Activated naive CD4-positive, alpha-beta T cell treated with anti-CD3 and anti-CD28 coated beads for 36 hours (primary cell): ENCODE measurements around the gene SNAP25. TPM values are rescaled to one million over a fixed set of nuclear protein-coding genes. Genes with fewer than 3 reads are reported as not detected.

Experiments
- CTCF ChIA-PET: fragments of 350-600 bp; sonication (Branson Sonifier 250); formaldehyde crosslinking; loops from one replicate; lab custom pipeline; 2021; ENCODE audit warnings: antibody characterized with exemption; lab: Charles Lee
- DNase-seq: peaks from one replicate; pipeline ENCODE4 v3.0.0-alpha.2; 2020
- H3K27ac Mint-ChIP-seq: one replicate; pipeline ENCODE4 v1.8.0; 2021; ENCODE audit warnings: mild to moderate bottlenecking, mixed read lengths
- H3K27me3 Mint-ChIP-seq: one replicate; pipeline ENCODE4 v1.8.0; 2021; ENCODE audit warnings: low read depth, mixed read lengths
- H3K36me3 Mint-ChIP-seq: one replicate; pipeline ENCODE4 v1.8.0; 2021; ENCODE audit warnings: low read depth, mixed read lengths
- H3K4me1 Mint-ChIP-seq: one replicate; pipeline ENCODE4 v1.8.0; 2021; ENCODE audit warnings: low read depth, mixed read lengths
- H3K4me3 Mint-ChIP-seq: one replicate; pipeline ENCODE4 v1.8.0; 2021; ENCODE audit warnings: mild to moderate bottlenecking, moderate library complexity, mixed read lengths
- H3K9me3 Mint-ChIP-seq: one replicate; pipeline ENCODE4 v1.8.0; 2021; ENCODE audit warnings: mixed read lengths
- intact Hi-C: fragments of 100-400 bp; cut with micrococcal nuclease; formaldehyde crosslinking; loops from one replicate; pipeline ENCODE4 v1.15.1; 2023
- total RNA-seq, 2 experiments: library from RNA; stranded (reverse); gene quantifications; one replicate each; pipeline ENCODE4 v1.2.3, GENCODE V29; 2021

The SNAP25 gene
- total RNA-seq, 2 experiments from 2014 or later: not detected

DNA sequence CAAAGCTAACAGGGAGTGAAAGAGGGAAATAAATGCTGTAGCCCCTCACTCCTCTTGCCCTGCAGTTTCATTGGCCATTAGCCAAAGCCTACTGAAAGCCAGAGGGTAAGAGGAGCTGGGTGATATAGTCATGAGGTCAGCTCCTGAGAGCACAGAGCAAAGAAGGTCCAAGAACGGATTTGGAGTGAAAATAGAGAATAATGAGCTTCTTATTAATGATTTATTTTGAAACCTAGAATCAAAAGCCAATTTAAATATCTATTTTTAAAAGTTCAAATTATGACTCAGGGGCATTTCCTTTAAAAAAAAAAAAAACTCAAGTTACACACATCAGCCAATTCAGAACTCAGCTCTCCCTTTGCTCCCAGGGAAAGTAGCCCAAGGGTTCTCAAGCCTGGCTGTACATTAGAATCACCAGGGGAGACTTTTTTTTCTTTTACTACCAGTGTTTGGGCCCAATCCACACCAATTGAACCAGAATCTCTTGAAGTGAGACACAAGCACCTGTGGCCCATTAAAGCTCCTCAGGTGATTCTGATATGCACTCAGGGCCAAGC lies 79.1 kb downstream of the SNAP25 start:
- Mint-ChIP-seq H3K27ac (no peak overlapping the region), H3K9me3 (no peaks in the 10 kb centered on the region), H3K27me3 (peaks cover 8% of the 10 kb centered on the region), H3K36me3 (no peaks in the 10 kb centered on the region), H3K4me1 (peaks cover 2% of the 10 kb centered on the region), H3K4me3 (no peak overlapping the region)
- intact Hi-C loops: no loop called here
- CTCF ChIA-PET: interaction anchor here (1.5 kb wide), 1 partner anchor 19 kb away, joined by 7 read pairs; no protein-coding TSS in a partner anchor
- DNase-seq: no peak

DNA sequence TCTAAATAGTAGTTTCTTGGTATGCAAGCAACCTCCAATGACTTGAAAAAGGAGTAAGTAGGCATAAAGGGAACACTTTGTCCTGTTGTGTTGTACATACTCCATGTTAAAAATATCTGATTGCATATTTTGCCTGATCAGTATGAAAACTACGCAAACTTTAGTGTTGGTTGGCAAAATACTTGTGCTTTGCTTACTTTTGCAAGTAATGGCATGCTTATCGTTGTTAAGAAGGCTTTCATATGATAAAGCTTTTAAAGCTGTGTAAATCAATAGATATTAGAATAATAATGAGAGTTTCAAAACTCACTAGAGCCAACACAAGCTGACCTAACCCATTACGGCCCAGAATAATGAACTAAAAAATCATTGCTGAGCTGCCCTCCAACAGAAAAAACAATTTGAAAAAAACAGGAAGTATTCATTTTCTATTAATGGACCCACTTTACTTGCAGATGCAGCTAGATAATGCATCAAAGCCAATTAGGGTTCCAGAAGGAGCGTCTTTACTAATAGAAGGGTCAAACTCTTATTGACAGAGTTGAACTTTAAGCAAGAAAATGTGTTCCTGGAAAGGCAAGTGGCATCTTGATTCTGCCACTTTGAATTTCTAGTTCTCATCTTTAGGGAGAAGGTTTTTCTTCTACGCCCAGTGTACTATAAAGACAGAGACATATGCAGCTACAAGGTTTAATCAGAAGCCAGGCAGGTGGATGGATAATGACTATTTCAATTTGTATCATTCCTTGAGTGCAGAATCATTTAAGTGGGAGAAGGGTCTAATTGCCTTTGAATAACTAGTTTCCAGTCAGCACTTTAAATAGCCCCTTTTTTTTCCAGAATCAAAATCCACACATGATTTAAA lies 82.2 kb downstream of the SNAP25 start:
- Mint-ChIP-seq H3K36me3 (no peaks in the 10 kb centered on the region), H3K4me3 (no peak overlapping the region), H3K27me3 (peaks cover 5% of the 10 kb centered on the region), H3K9me3 (no peaks in the 10 kb centered on the region), H3K4me1 (peaks cover 2% of the 10 kb centered on the region), H3K27ac (no peak overlapping the region)
- DNase-seq: no peak
- CTCF ChIA-PET: interaction anchor here (0.9 kb wide), 1 partner anchor 16 kb away, joined by 3 read pairs; no protein-coding TSS in a partner anchor
- intact Hi-C loops: no loop called here

DNA sequence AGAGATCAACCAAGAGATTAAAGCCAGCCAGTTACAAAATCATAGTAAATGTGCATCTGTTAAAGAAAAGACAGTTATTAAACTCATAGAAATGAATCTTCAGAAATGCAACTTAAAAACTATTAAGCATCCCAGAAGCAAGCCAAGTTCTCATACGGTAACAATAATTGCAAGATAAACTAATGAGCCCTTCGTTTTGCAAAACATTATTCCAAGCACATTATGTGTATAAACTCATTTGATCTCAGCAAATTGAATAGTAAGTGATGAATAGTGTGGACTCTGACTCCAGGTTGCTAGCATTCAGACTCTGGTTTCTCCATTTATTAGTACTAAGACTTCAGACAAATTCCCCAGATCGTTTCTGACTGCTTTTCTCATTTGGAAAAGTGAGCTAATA lies 85.2 kb downstream of the SNAP25 start:
- intact Hi-C loops: no loop called here
- CTCF ChIA-PET: no interaction called here
- no peak for DNase-seq
- H3K27me3 Mint-ChIP-seq: peaks cover 9% of the 10 kb centered on the region
- H3K36me3 Mint-ChIP-seq: no peaks in the 10 kb centered on the region
- H3K27ac Mint-ChIP-seq: no peak overlapping the region
- H3K9me3 Mint-ChIP-seq: no peaks in the 10 kb centered on the region
- no peaks in the 10 kb centered on the region for H3K4me1 Mint-ChIP-seq
- no peak overlapping the region for H3K4me3 Mint-ChIP-seq

DNA sequence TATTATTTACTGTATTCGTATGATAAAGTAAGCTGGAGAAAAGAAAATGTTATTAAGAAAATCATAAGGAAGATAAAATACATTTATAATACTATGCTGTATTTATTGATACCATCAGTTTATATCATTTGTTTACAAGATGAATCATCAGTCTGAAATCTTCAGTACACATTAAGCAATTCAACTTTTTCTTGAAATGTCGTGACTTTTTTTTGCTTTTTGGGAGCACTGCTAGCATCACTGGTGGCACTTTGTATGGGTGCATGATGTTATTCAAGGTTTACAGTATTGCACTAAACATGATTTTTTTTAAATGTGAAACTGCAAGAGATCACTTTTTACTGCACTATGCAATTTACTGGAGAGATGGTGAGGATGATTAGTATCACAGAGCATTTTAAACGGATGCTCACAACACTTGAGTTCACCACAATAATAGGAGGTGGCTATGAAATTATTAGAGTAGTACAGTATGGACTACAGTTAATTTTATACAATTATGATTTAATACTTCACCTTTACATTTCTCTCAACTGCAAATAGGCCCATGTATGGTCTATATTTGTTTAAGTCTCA lies 85.9 kb downstream of the SNAP25 start:
- CTCF ChIA-PET: interaction anchor here (0.6 kb wide), 1 partner anchor 383 kb away, joined by 3 read pairs; no protein-coding TSS in a partner anchor
- Mint-ChIP-seq H3K9me3 (no peaks in the 10 kb centered on the region), H3K36me3 (no peaks in the 10 kb centered on the region), H3K27ac (no peak overlapping the region), H3K4me1 (no peaks in the 10 kb centered on the region), H3K4me3 (no peak overlapping the region), H3K27me3 (peaks cover 6% of the 10 kb centered on the region)
- DNase-seq: no peak
- intact Hi-C loops: no loop called here

DNA sequence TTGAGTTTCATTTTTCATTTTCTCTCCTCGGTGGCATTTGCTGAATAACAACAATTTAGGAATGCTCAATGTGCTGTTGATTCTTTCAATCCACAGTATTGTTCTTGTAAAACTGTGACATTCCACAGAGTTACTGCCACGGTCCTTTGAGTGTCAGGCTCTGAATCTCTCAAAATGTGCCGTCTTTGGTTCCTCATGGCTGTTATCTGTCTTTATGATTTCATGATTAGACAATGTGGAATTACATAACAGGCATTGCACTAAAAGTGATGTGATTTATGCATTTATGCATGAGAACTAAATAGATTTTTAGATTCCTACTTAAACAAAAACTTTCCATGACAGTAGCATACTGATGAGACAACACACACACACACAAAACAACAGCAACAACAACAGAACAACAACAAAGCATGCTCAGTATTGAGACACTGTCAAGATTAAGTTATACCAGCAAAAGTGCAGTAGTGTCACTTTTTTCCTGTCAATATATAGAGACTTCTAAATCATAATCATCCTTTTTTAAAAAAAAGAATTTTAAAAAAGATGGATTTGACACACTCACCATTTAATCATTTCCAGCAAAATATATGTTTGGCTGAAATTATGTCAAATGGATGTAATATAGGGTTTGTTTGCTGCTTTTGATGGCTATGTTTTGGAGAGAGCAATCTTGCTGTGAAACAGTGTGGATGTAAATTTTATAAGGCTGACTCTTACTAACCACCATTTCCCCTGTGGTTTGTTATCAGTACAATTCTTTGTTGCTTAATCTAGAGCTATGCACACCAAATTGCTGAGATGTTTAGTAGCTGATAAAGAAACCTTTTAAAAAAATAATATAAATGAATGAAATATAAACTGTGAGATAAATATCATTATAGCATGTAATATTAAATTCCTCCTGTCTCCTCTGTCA lies 88.1 kb downstream of the SNAP25 start:
- no peak overlapping the region for H3K27ac Mint-ChIP-seq
- H3K4me1 Mint-ChIP-seq: no peaks in the 10 kb centered on the region
- no peak for DNase-seq
- peaks cover 15% of the 10 kb centered on the region for H3K27me3 Mint-ChIP-seq
- no peaks in the 10 kb centered on the region for H3K9me3 Mint-ChIP-seq
- CTCF ChIA-PET: no interaction called here
- no peaks in the 10 kb centered on the region for H3K36me3 Mint-ChIP-seq
- intact Hi-C loops: no loop called here
- no peak overlapping the region for H3K4me3 Mint-ChIP-seq

DNA sequence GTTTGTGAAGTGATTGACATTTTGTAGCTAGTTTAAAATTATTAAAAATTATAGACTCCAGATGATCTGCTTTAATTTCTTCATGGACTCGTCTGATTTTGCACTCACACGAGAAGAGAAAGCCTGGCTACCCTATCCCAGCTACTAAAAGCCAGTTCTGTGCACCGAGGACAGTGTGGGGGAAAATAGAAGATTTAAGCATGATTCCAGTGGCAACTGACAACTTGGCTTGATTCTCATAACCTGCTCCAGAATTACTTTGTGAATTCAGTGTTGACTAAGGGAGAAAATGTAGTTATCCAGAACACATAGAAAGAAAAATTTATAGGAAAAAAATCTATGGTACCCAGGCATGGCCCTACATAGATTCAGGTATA lies 88.7 kb downstream of the SNAP25 start:
- Mint-ChIP-seq H3K9me3 (no peaks in the 10 kb centered on the region), H3K27ac (no peak overlapping the region), H3K4me1 (no peaks in the 10 kb centered on the region), H3K36me3 (no peaks in the 10 kb centered on the region), H3K4me3 (no peak overlapping the region), H3K27me3 (peaks cover 15% of the 10 kb centered on the region)
- intact Hi-C loops: no loop called here
- DNase-seq: no peak
- CTCF ChIA-PET: no interaction called here

DNA sequence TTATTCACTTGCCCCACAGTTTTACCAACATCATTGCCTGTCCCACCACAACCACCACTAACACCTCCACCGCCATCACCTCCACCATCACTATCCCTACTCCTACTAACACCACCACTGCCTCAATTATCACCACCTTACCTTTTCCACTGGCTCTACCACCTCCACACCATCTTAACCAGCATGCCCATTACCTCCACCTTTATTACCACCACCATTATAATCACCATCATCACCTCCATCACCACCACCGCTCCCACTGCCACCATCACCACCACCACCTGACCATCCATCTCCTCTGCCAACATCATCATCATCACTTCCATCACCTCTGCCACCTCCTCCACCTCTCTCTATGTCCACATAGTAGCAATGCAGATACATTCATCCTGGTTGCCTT lies 90.0 kb downstream of the SNAP25 start:
- H3K27me3 Mint-ChIP-seq: peaks cover 15% of the 10 kb centered on the region
- no peaks in the 10 kb centered on the region for H3K4me1 Mint-ChIP-seq
- no peaks in the 10 kb centered on the region for H3K36me3 Mint-ChIP-seq
- H3K27ac Mint-ChIP-seq: no peak overlapping the region
- intact Hi-C loops: no loop called here
- no peak for DNase-seq
- no peaks in the 10 kb centered on the region for H3K9me3 Mint-ChIP-seq
- H3K4me3 Mint-ChIP-seq: no peak overlapping the region
- CTCF ChIA-PET: no interaction called here

DNA sequence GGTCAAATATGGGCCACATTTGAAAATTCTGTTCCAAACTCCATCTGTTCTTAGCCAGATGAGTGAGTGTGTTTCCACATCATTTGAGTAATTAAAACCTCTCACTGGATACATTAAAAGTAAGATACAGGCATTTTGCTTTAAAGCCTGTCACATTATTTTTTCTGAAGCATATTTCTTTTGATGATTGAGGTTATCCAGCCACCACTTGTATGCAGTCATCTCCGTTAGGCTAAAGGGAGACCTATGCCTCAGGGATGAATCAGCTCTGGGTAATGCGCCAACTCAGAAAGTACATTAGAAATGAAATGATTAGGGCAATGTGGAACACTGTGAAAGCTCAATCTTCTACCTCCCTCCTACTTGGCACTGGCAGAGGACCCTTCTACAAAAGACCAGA lies 90.7 kb downstream of the SNAP25 start:
- Mint-ChIP-seq H3K27me3 (peaks cover 15% of the 10 kb centered on the region), H3K27ac (no peak overlapping the region), H3K36me3 (no peaks in the 10 kb centered on the region), H3K9me3 (no peaks in the 10 kb centered on the region), H3K4me3 (no peak overlapping the region), H3K4me1 (no peaks in the 10 kb centered on the region)
- intact Hi-C loops: no loop called here
- CTCF ChIA-PET: no interaction called here
- DNase-seq: no peak

DNA sequence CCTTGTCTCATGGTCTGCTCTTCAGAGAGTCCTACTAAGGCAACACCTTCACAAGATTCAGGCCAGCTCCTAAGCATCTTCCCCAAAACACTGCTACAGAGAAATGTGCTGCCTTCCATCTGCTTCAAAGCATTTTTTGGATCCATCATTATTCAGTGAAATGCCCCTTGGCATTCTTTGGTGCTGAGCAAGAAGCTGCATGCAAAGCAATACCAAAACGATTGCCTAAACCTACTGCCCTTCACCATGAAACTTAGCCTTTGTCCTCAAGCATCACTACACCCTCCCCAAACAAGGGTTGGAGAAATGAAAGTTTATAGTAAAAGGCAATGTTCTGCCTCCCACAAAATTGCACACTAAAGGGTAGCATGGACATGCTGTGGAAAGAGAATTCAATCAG lies 93.5 kb downstream of the SNAP25 start:
- intact Hi-C loops: loop anchor here (10.0 kb wide), 1 partner anchor 243 kb away; no protein-coding TSS in a partner anchor
- Mint-ChIP-seq H3K27ac (no peak overlapping the region), H3K9me3 (no peaks in the 10 kb centered on the region), H3K4me3 (no peak overlapping the region), H3K27me3 (peaks cover 25% of the 10 kb centered on the region), H3K4me1 (no peaks in the 10 kb centered on the region), H3K36me3 (no peaks in the 10 kb centered on the region)
- CTCF ChIA-PET: no interaction called here
- DNase-seq: no peak

DNA sequence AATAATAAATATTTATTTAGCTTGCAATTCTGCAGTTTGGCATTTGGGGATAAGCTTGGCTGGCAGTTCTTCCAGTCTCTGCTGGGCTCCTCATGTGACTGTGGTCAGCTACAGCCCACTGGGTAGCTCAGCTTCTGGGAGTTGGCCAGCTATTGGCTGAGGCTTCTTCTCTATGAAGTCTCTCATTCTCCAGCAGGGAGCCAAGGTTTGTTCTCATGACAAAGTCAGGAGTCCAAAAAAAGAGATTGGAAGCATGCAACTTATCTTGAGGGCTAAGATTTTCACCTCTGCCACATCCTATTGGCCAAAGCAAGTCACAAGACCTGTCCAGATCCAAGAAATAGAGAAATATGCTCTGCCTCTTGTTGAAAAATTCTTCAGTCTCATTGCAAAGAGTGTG lies 94.6 kb downstream of the SNAP25 start:
- intact Hi-C loops: loop anchor here (10.0 kb wide), 1 partner anchor 242 kb away; no protein-coding TSS in a partner anchor
- no peak overlapping the region for H3K4me3 Mint-ChIP-seq
- H3K27me3 Mint-ChIP-seq: peaks cover 25% of the 10 kb centered on the region

DNA sequence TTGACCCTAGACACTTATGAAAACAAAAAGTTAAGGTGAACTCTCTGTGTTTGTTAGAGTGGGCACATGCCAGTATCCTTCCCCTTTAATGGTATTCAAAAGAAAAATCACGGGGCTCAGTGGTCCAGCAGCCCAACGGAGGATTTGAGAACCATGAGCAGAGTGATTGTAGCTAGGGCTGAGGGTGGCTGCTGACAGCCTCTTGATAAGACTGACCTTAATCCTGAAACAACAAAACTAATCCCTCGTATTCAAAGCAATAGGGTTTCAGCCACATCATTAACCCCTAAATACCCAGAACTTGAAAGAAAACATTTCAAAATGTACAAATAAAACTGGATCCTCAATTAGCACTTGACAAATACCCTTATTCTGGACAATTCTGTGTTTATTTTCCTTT lies 95.1 kb downstream of the SNAP25 start:
- CTCF ChIA-PET: no interaction called here
- no peaks in the 10 kb centered on the region for H3K9me3 Mint-ChIP-seq
- no peak overlapping the region for H3K27ac Mint-ChIP-seq
- intact Hi-C loops: loop anchor here (10.0 kb wide), 1 partner anchor 241 kb away; no protein-coding TSS in a partner anchor
- no peak overlapping the region for H3K4me3 Mint-ChIP-seq
- H3K27me3 Mint-ChIP-seq: peaks cover 22% of the 10 kb centered on the region
- DNase-seq: no peak
- H3K36me3 Mint-ChIP-seq: no peaks in the 10 kb centered on the region
- no peaks in the 10 kb centered on the region for H3K4me1 Mint-ChIP-seq

More for the DNA sequence above, 94.6 kb downstream of the SNAP25 start:
- H3K9me3 Mint-ChIP-seq: no peaks in the 10 kb centered on the region
- no peaks in the 10 kb centered on the region for H3K4me1 Mint-ChIP-seq
- no peak overlapping the region for H3K27ac Mint-ChIP-seq
- no peak for DNase-seq
- H3K36me3 Mint-ChIP-seq: no peaks in the 10 kb centered on the region
- CTCF ChIA-PET: no interaction called here

DNA sequence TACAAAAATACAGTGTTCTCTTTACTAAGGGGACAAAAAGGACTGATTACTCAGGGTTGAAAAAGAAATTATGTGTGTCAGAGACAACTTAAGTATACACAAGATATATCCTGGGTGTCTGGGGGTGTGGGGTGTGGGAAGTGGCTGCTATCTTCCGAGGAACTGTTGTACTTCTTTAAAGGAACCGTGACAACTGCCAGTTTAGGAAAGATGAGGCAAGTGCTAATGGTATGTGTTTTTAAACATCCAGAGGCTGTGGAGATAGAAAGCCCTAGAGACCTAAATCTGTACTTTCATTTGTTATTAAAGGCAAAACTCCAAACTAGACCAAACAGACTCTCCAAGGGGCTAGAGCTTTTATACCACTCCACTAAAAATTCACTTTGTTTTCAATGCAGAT lies 95.6 kb downstream of the SNAP25 start:
- no peak overlapping the region for H3K27ac Mint-ChIP-seq
- no peaks in the 10 kb centered on the region for H3K4me1 Mint-ChIP-seq
- intact Hi-C loops: loop anchor here (10.0 kb wide), 1 partner anchor 241 kb away; no protein-coding TSS in a partner anchor
- H3K9me3 Mint-ChIP-seq: no peaks in the 10 kb centered on the region
- no peak overlapping the region for H3K4me3 Mint-ChIP-seq
- peaks cover 23% of the 10 kb centered on the region for H3K27me3 Mint-ChIP-seq
- DNase-seq: no peak
- CTCF ChIA-PET: no interaction called here
- no peaks in the 10 kb centered on the region for H3K36me3 Mint-ChIP-seq
